ACHN (cell line): ENCODE results near the gene SART3.

ENCODE experiments used
- DNase-seq: peaks from one replicate; pipeline ENCODE4 v3.0.0-alpha.2; 2015
- in situ Hi-C: cut with HindIII; loops from 2 replicates; pipeline ENCODE4 v1.10.0; 2017; ENCODE audit warnings: low sequenced_read_pairs, low pct_ligation_motif_present, low pct_unique_long_range_greater_than_20kb

Gene SART3, protein sequence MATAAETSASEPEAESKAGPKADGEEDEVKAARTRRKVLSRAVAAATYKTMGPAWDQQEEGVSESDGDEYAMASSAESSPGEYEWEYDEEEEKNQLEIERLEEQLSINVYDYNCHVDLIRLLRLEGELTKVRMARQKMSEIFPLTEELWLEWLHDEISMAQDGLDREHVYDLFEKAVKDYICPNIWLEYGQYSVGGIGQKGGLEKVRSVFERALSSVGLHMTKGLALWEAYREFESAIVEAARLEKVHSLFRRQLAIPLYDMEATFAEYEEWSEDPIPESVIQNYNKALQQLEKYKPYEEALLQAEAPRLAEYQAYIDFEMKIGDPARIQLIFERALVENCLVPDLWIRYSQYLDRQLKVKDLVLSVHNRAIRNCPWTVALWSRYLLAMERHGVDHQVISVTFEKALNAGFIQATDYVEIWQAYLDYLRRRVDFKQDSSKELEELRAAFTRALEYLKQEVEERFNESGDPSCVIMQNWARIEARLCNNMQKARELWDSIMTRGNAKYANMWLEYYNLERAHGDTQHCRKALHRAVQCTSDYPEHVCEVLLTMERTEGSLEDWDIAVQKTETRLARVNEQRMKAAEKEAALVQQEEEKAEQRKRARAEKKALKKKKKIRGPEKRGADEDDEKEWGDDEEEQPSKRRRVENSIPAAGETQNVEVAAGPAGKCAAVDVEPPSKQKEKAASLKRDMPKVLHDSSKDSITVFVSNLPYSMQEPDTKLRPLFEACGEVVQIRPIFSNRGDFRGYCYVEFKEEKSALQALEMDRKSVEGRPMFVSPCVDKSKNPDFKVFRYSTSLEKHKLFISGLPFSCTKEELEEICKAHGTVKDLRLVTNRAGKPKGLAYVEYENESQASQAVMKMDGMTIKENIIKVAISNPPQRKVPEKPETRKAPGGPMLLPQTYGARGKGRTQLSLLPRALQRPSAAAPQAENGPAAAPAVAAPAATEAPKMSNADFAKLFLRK

DNA sequence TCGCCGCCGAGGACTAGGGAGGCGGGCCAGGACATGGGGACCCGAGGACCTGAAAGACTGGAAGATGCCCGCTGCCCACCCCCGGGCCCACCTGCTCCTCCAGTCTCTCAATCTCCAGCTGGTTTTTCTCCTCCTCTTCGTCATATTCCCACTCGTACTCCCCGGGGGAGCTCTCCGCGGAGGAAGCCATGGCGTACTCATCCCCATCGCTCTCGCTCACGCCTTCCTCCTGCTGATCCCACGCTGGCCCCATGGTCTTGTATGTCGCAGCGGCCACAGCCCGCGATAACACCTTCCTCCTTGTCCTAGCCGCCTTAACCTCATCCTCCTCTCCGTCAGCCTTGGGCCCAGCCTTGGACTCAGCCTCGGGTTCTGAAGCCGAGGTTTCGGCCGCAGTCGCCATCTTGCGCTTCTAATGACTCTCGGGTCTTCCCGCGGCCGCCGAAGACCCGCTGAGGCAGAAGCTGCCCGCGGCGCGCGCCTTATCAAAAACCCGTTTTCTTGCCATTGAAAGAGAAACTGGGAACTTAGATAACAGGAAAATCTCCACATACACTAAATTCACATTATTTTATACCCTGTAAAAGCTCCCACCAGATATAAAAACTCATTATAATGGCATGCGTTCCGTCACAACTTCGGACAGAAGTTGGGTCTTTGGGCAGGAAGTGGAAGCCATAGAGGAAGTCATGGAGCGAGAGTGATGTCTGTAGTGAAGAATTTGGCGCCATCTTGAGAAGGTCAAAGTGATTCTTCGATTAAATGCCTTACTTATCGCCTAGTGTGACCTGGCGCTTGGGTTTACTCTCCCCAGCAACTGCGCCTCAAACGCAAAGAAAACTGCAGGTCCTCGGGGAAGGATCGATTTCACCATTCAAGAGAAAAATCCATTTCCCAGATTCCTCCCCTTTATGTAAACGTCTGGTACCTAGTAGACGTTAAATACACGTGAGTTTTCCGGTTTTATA is at the start of gene SART3:
TSS of gene SART3 (minus strand) at position 422 of the 968 bp plus-strand sequence. CDS start at position 403, 19 bp downstream.
- DNase-seq = peak; percentile 97
- in situ Hi-C loops = no loop called here

- DNase-seq = no peak
- in situ Hi-C loops = no loop called here
Observed at GRCh38 chr12:108610336-108610815, 49.4 kb upstream of the SART3 start.

DNA sequence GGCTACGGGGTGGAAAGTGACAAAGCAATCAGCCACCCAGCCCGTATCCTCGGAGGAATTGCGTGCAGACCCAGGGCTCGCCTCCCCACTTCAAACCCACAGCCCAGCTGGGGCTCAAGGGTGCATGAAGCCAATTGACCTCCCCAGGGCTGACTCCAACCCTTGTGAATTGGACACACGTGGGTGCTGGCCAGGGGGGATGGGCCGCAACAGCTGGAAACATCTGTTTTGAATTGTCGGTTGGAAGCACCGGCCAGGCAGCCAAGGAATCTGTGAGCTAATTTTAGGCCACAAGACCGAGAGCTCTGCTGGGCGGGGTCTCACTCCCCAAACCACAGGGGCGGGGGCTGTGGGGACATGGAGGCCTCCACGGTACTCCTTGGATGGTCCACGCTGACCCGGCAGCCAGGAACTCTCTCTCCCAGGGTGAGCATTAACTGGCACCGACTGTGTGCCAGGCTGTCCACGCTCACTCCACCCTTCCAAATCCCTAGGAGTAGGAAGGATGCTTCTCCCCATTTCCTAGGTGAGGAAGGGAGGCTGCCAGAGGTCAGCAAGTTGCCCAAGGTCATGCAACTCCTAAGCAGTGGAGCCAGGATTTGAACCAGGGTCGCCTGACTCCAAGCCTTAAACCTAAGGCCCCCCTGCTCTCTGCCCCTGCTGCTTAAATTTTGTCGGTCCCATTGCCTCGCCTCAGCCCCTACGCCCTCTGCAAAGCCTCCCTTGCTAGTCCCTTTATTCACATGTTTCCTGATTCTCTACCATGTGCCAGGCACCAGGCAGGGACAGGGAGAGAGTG is 48.8 kb upstream of the SART3 start:
- no peak for DNase-seq
- in situ Hi-C loops = no loop called here

GRCh38 chr12:108608616-108609015 is 47.6 kb upstream of the SART3 start:
- no peak for DNase-seq
- in situ Hi-C loops = no loop called here

DNA sequence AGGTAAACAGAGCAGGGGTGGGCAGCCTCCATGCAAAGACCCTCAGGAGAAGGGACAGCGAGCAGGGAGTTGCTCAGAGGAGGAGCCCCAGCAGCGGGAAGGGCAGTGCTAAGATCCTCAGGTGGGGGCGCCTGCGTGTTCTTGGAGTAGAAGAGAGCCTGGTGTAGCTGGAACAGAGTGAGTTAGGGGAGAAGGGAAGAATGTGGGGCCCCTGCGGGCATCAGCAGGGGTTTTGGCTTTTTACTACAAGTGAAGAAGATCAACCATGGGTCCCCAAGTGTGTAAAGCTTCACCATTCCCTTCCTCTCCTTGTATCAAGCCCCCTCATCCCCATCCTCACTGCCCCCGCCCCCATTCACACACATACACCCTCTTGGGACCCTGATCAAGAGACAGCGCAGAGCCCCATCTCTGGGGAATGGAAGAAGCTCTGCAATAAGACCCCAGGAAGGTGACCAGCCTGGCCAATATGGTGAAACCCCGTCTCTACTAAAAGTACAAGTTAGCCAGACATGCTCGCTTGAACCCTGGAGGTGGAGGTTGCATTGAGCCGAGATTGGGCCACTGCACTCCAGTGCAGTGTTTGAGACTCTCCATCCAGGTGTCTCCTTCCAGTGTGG is 47.1 kb upstream of the SART3 start:
- DNase-seq = no peak
- in situ Hi-C loops = no loop called here

- DNase-seq = no peak
- in situ Hi-C loops = no loop called here
Observed at GRCh38 chr12:108606492-108606891, 45.5 kb upstream of the SART3 start.

GRCh38 chr12:108605690-108606406 is 44.9 kb upstream of the SART3 start:
- DNase-seq = no peak
- in situ Hi-C loops = no loop called here

DNA sequence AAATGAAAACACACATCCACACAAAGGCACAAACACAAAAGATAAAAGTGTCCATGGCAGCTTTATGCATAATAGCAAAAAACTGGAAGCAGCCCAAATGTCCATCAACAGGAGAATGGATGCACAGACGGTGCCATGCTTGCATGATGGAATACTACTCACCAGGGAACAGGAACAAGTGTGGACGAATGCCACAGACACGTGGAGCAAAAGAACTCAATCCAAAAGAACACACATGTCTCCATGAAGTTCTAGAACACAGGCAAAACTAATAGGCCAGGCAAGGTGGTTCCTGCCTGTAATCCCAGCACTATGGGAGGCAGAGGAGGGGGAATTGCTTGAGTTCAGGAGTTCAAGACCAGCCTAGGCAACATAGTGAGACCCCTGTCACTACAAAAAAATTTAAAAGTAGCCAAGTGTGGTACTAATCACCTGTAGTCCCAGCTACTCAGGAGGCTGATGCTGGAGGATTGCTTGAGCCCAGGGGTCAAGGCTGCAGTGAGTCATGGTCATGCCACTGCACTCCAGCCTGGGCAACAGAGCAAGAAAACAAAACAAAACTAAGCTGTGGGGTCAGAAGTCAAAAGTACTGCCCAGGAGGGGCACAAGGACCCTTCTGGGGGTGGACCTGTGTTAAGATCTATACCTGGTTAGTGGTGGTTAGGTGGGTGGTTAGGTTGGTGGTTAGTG is 44.2 kb upstream of the SART3 start:
- in situ Hi-C loops = no loop called here
- DNase-seq = peak; percentile 90

DNA sequence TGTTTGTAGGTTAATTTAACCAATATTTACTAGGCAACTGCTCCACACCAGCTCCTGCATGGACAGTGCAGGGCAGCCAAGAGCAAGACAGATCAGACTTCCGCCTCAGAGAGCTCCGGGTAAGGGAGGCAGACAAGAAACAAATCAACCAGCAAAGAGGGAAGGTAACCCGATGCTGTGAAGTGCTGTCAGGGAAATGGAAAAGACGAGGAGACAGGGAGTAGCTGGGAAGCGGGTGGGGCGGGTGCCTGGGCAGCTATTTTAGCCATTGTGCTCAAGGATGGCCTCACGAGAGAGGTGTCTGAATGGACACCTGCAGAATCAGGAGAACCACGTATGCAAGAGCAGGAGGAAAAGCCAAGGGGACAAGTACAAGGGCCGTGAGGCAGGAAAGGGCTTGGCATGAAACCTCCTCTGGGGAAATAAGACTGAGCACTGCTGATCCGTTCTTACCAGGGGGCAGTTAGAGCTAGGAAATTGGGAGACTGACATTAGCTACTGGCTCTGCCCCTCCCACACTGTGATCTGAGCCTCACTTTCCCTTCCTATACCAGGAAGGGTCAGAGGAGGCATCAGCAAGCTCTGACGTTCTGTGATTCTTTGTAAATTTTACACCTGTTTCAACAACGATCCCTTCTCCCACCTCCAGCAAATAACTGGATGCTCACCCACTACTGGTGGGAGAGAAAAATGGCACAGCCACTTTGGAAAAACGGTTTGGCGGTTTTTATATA is 43.4 kb upstream of the SART3 start:
- no peak for DNase-seq
- in situ Hi-C loops = no loop called here

DNA sequence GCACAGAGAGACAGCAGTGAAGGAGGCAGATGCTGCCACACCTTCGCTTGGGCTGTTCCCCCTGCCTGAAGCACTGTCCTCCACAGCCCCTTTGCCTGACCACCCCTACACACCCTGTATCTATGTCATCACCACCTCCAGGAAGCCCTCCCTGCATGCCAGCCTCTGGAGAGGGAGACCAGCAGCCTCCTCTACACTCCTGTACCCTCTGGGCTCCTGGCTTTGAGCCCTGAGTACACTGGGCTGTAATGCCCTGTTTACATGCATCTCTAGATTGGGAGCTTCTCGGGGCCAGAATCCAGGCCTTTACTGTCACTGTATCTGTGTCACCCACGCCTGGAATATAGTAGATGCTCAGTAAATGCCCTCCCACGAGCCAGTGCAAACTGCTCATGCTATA is 42.8 kb upstream of the SART3 start:
- no peak for DNase-seq
- in situ Hi-C loops = no loop called here

- in situ Hi-C loops = no loop called here
- DNase-seq = no peak
Observed at GRCh38 chr12:108602976-108603704, 42.2 kb upstream of the SART3 start.

DNA sequence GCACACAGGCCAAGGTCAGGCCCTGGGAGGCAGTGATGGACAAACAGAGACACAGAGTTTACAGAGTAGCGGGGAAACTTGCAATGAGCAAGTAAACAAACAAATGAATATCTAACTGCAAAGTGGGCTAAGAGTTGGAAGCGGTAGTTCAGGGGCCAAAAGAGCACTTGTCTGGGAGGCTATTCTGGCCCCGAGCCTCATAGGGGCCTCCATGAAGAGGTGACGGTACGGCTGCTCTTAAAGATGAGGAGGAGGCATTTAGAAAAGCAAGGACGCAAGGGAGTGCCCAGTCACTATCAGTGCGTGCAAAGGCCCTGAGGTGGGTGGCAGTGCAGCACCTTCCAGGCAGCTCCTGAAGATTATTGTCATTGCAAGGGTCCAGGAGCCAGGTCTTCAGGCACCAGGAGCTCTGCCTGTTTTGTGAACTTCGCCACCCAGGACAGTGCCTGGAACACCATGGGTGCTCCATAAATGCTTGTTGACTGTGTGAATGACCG is 41.3 kb upstream of the SART3 start:
- DNase-seq = no peak
- in situ Hi-C loops = no loop called here

GRCh38 chr12:108600702-108601007 is 39.7 kb upstream of the SART3 start:
- in situ Hi-C loops = no loop called here
- DNase-seq = no peak

- in situ Hi-C loops = no loop called here
- no peak for DNase-seq
Observed at GRCh38 chr12:108599948-108600701, 39.2 kb upstream of the SART3 start.
